Erythroblast (primary cell): ENCODE results near the gene SKIC8.

Experiments
- DNase-seq, 2 experiments: peaks; one replicate each; lab custom pipeline; 2025; lab: John Stamatoyannopoulos, UW
- GATA1 ChIP-seq: IDR thresholded peaks from 2 replicates; pipeline ENCODE4 v1.6.1; 2011; ENCODE audit warnings: low read depth, mild to moderate bottlenecking, control low read depth, low read length, moderate library complexity
- POLR2A ChIP-seq: IDR thresholded peaks from 2 replicates; pipeline ENCODE4 v1.6.1; 2011; ENCODE audit warnings: mild to moderate bottlenecking, low read length

Gene SKIC8

DNA sequence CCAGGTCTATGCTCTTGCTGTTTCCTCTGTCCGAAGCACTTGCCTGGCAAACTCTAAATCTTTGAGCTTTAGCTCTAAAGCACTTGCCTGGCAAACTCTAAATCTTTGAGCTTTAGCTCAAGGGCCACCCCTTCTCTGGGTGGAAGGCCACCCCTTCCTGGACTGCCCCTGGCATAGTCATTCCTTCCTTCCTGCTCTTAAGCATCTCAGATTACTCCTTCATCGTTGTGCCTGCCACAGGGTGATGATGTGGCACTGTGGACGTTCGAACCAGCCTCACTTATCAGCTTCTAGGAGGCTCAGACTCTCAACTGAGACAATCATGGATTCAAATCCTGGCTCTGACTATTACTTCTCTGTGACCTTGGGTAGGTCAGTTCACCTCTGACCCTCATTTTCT lies 30.2 kb upstream of the SKIC8 start:
- TF ChIP-seq GATA1, result no peak
- no peak for TF ChIP-seq POLR2A
- no peak for DNase-seq

- no peak for DNase-seq
- TF ChIP-seq POLR2A (no peak), GATA1 (no peak)
Measured at GRCh38 chr15:78327466-78327865, 28.1 kb upstream of the SKIC8 start.

DNA sequence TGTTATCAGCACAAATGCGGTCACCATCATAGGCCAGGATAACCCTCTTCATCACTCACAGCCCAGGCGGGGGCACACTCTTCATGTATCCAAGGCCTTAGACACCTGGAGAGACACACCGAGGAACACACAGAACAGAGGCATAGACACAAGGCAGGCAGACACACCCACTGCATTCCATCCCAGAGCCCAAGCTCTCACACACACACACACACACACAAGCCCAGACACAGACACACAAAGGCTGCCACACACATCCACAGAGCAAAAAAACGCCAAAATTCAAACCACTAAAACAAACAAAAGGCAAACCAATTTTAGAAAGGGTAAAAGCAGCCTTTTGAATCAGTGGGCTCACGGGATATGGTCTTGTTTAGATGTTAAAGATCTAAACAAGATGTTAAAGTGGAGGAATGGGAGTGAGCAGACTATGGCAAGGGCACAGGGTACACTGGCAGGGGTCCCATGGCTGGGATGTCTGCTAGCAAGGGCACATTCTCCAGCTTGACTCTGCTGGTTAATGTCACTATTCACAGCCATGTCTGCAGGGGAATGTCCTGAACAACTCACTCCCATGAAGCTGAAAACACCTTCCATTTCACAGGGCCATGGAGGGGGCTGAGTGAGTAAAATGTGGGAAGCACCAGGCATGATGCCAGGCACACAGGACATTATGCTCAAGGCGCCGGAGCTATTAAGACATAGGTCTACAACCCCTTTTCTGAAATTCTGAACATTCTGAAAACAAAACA lies 25.9 kb upstream of the SKIC8 start:
- no peak for DNase-seq
- TF ChIP-seq GATA1 (no peak), POLR2A (no peak)

DNA sequence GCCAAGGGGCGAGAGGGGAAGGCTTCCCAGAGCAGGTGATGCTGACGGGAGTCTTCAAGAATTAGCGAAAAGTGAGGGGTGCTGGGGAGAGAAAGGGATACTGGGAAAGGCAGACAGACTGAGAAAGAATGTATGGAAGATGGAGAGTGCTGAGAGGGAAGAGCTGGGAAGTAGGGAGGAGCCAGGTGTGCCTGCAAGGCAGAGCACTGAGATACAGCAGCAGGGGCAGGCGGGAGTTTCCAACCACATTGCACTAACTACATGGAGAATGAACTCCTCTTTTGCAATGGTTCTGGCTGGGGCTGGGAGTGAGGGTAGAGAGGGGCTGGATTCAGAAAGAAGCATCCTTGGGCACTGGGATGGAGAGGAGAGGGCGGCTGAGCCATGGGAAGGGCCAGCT lies 24.7 kb upstream of the SKIC8 start:
- no peak for DNase-seq

GRCh38 chr15:78323693-78324092 lies 24.3 kb upstream of the SKIC8 start:
- no peak for DNase-seq
- no peak for TF ChIP-seq POLR2A
- no peak for TF ChIP-seq GATA1

More for the DNA sequence above, 24.7 kb upstream of the SKIC8 start:
- TF ChIP-seq POLR2A, result no peak
- TF ChIP-seq GATA1, result no peak

DNA sequence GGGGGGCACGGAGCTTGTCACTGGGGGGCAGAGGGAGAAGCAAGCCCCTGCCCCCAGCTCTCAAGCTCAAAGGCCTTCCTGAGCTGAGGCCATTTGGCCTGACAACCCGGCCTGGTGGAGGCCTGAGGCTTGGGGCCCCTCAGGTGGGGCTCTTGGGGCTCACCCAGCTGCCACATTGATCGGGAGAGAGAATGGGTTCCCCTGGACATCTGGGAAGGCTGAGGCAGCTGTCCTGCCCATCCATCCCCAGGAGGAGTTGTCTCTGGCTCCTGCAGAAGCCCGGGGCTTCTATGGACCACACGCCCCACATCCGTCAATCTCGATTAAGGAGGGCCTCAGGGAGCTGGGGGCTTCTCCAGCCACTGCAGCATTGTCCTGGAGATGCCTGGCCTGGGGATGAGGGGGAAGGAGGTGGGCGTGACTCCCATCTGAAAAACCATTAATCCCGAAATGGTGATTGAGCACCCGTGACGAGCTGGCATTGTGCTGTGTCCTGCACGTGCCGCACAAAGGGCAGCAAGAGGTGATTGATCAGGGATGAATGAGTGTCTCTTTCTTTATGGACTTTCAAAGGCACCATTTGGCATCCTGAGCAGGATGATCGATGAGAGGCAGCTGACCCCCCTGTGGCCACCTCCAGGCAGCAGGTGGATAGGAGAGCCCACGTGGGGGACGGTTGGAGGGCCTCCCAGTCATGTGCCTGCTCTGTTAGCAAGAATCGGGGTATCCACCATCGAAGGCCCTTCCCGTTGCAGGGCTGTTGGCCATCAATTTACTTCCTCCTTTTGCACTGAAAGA lies 23.5 kb upstream of the SKIC8 start:
- TF ChIP-seq GATA1, result no peak
- TF ChIP-seq POLR2A, result no peak
- DNase-seq, result no peak

- DNase-seq, result no peak
- TF ChIP-seq GATA1 (no peak), POLR2A (no peak)
Measured at GRCh38 chr15:78322243-78322642, 22.8 kb upstream of the SKIC8 start.

DNA sequence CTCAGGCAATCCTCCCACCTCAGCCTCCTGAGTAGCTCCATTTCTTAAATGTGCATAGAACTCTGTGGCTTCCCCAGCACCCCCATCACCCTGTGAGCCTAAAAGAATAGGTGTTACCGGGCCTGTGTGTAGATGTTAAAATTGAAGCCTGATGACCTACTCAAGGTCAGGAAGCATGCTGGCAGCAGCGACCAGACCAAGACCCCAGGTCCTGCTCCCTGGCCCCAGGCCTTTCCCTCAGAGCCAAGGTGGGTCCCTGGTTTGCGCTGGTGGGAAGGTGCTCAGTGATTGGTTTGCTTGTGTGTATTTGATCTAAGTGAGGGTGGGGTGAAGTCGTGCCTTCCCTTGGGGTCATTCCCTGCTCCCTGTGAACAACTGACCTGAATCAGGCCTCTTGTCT lies 22.4 kb upstream of the SKIC8 start:
- no peak for TF ChIP-seq GATA1
- TF ChIP-seq POLR2A, result no peak
- DNase-seq, result no peak

GRCh38 chr15:78321041-78321570 lies 21.7 kb upstream of the SKIC8 start:
- TF ChIP-seq GATA1, result no peak
- no peak for TF ChIP-seq POLR2A
- DNase-seq, result no peak

DNA sequence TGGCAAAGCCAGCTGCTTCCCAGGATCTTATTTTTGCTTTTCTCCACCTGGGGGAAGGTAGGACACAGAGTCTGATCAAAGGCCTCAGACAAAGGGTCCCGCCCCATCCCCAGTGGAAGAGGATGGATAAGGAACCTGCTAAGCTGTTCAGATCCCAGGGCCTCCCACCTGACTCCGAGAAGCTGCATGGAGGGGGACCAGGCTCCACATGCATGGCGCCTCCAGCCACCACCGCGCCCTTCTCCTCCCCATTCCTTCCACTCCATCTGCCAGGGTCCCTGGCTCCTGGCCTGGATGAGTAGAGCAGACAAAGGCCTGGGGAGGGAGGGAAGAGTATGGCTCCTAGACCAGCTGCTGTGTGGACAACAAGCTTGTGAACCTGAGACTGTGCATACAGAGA lies 20.8 kb upstream of the SKIC8 start:
- DNase-seq, result no peak
- no peak for TF ChIP-seq GATA1
- TF ChIP-seq POLR2A, result no peak

GRCh38 chr15:78319588-78319987 lies 20.2 kb upstream of the SKIC8 start:
- TF ChIP-seq POLR2A (no peak), GATA1 (no peak)
- no peak for DNase-seq

DNA sequence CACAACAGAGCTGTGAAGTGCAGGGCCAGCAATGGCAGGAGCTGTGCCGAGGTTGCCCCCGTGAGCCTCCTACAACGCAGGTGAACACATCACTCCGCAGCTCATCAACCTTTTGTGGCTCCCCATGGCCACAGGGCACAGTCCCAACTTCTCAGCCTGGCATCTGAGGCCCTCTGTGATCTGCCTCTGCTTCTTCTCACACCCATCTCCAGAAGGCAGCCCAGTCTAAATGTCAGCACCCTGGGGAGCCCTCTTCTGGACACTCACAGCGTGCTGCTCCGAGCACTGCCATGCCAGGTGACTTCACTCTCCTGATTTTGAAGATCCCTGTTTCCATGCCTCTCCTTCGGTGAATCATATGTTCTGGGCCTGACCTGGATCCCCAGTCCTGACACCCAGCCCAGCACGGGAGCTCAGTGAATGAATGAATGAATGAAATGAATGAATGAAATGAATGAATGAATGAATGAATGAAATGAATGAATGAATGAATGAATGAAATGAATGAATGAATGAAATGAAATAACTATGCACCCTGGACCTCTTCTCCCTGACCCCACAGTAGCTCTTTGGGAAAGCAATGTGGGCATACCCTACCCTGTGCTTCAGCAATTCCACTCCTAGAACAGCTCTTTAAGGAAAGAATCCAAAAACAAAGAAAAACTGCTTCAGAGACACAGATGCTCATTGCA lies 17.9 kb upstream of the SKIC8 start:
- TF ChIP-seq GATA1 (no peak), POLR2A (no peak)
- DNase-seq, result peak; percentile 39 to 50

- TF ChIP-seq POLR2A (no peak), GATA1 (no peak)
- DNase-seq, result peak in 1 of 2 experiments; percentile 21
Measured at GRCh38 chr15:78316283-78317083, 17.1 kb upstream of the SKIC8 start.
